Activated CD4-positive, alpha-beta T cell treated with anti-CD3 and anti-CD28 coated beads, Interleukin-2, amount 50 U/mL, for 4 hours (primary cell): ENCODE results near the gene IRAK3.
"Not testable (repeated sequence)": the region's sequence is repeated elsewhere in the genome, so short reads cannot be mapped to it uniquely, and the experiment has no call there.

Experiments
- DNase-seq, 2 experiments: peaks; one replicate each; pipeline ENCODE4 v3.0.0-alpha.2; 2020

The IRAK3 gene

GRCh38 chr12:66170606-66171005 is 18.4 kb upstream of the IRAK3 start:
- DNase-seq, result no peak

GRCh38 chr12:66174391-66175325 is 14.4 kb upstream of the IRAK3 start:
- not testable (repeated sequence) for DNase-seq

GRCh38 chr12:66176105-66176900 is 12.7 kb upstream of the IRAK3 start:
- no peak for DNase-seq

DNA sequence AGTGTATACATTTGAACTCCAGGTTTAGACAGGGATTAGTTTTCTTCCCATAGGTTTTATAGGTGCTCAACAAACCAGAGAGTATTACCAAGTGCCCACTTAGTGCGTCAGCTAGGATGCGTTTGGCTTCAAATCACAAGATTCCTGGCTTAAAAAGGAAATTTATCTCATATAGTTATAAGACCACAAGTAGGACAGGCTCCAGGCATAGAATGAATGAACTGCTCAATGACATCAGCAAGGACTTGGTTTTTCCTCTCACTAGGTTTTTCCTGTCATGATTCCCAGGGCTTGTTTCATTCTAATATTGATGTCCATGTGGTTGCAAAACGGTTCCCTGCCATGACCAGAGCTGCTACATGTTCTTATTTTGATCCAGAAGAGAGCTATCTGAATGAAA is 6.1 kb upstream of the IRAK3 start:
- DNase-seq, result no peak

GRCh38 chr12:66184822-66185221 is 4.2 kb upstream of the IRAK3 start:
- DNase-seq, result not testable (repeated sequence)

- no peak for DNase-seq
Observed at GRCh38 chr12:66187036-66187435, 2.0 kb upstream of the IRAK3 start.

DNA sequence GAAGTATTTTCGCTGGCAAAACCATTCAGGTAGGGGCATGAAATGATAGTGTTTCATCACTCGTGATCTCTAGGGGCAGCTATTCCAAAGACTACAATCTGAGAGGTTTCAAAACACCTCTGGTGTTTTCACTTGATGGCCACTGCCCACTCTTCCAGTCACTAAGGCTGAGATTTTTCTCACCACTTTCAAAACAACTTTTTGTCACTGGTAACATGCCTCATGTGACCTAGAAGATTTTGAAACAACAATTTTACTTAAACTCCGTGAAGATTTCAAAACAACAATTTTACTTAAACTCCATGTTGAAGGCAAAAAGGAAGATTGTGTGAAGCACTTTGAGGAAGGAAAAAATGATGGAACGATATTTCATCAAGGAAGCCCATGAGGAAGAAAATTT is 1.2 kb upstream of the IRAK3 start:
- DNase-seq, result no peak

DNA sequence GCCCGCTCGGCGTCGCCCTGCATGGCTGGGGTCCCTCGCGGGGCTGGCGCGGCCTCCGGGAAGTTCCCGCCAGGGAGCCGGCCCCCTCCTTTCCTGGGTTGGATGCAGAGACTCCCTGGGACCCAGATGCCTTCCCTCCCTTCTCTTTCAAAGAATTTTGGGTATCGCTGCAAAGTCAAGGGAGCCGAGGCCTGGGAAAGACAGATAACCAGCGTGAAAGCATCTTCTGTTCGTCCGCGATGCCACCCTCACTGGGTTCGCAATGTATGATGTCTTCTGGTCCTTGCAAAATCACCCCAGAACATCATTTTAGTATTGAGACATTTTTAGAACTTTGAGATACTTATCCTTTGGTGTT is 451 bp downstream of the IRAK3 start:
- DNase-seq, result no peak

DNA sequence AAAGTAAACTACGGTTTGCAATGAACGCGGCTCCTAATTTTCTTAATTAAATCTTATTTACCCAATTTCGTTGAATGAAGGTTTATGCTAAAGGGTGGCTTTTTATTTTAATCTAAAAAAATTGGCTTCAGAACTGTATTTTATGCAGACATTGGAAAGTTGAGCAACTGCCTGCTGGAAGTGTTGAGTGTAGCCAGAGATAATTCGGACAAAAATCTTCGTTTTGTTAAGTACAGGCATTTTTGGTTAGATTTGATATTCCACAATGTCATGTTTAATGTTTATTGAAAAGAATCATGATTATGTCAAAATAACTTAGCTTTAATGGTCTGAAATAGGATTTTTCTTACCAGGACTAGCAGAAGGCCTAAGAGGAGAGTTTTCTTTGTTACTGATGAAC is 875 bp downstream of the IRAK3 start:
- DNase-seq, result no peak

- DNase-seq, result no peak
Observed at GRCh38 chr12:66190519-66191370, 1.7 kb downstream of the IRAK3 start.

DNA sequence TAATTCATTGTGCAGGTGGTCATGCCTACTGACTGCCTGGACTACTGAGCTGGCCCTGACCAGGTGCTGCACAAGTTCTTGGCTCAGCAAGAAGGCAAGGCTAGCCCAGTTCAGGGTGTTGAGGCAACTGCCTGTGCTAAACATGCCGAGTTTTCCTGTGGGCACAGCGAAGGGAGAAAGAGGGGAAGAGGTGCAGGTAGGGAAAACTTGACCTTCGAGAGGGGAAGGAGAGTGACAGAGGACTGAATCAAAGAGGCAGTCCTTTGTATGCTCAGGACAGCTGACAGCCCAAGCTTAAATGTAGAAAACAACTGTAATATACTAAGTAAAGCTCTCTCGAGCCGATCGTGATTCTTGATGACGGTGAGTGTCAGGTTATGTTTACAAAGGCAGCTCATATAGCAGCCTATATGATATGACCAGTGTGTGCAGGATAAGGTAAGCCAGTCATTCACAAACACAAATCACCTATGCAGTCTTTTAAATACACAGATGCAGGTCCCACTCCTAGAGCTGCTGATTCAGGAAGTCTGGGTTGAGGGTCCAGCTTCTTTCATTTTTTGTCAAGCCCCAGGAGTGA is 2.6 kb downstream of the IRAK3 start:
- DNase-seq, result no peak

GRCh38 chr12:66194122-66194521 is 5.1 kb downstream of the IRAK3 start:
- DNase-seq, result no peak

GRCh38 chr12:66195242-66195641 is 6.2 kb downstream of the IRAK3 start:
- DNase-seq, result no peak

DNA sequence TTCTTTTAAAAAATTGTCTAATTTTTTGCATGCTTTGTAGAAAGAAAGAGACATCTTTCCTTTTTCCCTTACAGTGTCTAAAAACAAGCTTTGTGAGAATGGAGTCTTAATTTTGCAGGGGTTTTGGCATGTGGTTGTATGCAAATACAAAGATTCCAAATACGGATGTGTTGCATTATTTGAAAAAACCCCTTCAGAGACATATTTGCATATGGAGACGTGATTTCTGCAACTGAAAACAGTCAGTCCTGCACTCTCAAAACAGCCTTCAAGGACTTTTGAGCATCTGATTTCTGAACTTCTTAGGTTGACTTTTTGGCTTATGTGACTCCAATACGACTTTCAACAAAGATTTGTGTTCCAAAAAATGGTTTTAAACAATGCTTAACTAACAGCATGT is 7.8 kb downstream of the IRAK3 start:
- DNase-seq, result no peak

DNA sequence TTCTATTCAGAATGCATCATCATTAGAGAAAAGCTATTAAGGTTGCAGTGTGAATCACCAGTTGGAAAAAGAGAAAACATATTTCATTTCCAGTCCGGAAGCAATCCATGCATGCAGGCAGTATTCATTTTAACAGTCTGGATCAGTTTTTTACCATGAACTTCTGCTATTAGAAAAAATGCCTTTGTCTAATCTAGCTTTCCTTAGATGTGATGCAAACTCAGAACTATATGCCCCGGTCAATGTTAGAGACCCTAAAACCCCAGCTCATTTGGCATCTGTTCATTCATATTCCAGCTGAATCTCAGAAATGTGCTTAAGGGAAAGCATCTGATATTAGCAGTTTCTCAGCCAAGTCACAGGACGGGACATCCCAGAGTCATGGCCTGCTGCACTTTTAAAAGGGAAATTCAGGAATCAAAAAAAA is 8.5 kb downstream of the IRAK3 start:
- DNase-seq, result no peak

DNA sequence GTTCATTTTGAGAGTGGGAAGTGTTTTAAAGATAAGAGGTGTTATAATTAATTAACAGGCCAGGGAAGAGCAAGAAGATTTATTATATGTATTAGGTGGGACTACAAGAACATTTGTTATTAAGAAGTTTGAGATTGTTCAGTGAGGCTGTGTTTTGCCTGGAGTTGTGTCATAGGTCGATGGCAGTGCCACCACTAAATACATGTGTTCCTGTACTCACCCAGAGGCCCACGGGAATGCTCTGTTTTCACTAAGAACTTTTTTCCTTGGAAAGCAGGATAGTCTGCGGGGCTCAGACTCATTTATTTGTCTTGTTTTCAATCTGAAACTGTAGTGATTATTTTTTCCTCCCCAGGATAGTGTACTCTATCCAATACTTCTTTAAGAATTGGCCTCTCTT is 10.1 kb downstream of the IRAK3 start:
- DNase-seq, result no peak

GRCh38 chr12:66199831-66200509 is 11.0 kb downstream of the IRAK3 start:
- no peak for DNase-seq

DNA sequence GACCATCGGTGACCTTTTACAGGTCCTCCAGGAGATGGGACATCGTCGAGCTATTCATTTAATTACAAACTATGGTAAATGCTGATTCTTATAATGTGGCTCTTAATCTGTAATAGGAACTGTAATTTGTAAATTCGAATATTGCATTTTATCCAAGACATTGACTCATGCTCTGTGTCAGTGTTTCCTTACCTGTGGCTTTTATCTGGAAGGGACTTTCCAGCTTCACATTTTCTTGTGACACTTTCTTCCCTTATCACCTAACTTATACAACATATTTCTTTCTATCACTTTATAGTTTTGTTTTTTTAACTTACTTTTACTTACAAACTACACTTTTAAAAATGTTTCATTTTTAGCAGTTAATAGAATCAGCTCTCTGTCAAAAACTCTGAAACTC is 14.8 kb downstream of the IRAK3 start:
- no peak for DNase-seq

- no peak for DNase-seq
Observed at GRCh38 chr12:66206141-66206540, 17.1 kb downstream of the IRAK3 start.

DNA sequence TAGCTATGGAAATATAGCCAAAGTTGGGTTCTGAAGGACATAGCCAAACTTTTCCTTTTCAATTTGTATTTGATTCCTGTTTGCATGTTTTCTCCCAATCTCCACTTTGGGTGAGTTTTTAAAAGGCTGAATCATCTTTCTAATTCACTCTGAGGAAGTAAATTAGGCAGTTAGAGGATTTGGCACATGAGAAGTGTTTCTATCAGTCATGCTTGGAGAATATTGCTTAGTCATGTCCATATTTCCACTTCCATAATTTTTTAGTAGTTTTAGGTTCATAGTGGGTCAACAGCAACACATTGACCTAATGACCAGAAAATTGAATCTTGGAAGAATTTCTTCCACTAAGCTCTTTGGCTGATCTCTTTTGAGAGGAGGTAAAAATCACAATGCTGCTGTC is 21.8 kb downstream of the IRAK3 start:
- no peak for DNase-seq

DNA sequence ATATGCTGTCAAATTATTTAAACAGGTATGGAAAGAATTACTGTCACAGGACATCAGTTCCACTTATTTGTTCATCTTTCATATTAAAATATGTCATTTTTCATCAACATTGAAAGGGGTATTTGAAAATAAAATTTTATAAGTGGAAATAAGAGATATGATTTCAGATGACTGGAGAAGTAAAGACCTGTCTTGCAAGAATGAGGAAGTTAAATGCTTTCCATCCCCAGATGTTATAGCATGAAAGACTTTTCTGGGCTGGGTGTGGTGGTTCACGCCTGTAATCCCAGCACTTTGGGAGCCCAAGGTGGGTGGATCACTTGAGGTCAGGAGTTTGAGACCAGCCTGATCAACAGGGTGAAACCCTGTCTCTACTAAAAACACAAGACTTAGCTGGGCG is 22.6 kb downstream of the IRAK3 start:
- DNase-seq, result not testable (repeated sequence)

DNA sequence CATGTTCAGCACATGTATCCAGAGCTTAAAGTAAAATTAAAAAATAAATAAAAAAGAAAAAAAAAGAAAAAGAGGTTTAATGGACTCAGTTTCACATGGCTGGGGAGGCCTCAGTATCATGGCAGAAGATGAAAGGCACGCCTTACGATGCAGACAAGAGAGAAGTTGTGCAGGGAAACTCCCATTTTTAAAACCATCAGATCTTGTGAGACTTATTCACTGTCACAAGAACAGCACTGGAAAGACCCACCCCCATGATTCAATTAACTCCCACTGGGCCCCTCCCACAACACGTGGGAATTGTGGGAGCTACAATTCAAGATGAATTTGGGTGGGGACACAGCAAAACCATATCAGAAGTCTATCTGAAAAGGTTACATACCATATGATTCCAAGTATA is 24.0 kb downstream of the IRAK3 start:
- DNase-seq, result not testable (repeated sequence)
